ENCODE results near the gene SYNJ2. TPM values are rescaled to one million over a fixed set of nuclear protein-coding genes. Genes with fewer than 3 reads are reported as not detected.

SYNJ2 gene
- total RNA-seq, 1 donor from 2014 or later = 31.8 TPM

- FAIRE-seq (no peak), DNase-seq (ENCODE audit: low read depth) (no peak)
- peaks cover 35% of the 10 kb centered on the region for H3K36me3 ChIP-seq (ENCODE audit: insufficient read depth, low read length)
- TF ChIP-seq CTCF (IDR thresholded peaks at IDR 0.05; ENCODE audit: insufficient read depth, low read depth, low read length) (no peak), EZH2 (IDR thresholded peaks at IDR 0.05; ENCODE audit: insufficient read depth, low read length) (no peak)
- H2AFZ ChIP-seq (ENCODE audit: low read depth, low read length) = no peak overlapping the region
- no peaks in the 10 kb centered on the region for H3K9me3 ChIP-seq (ENCODE audit: insufficient read depth, low read depth, low read length)
- peak overlapping the region; percentile 82 for H3K4me2 ChIP-seq (ENCODE audit: low read length)
- peak overlapping the region; percentile 82 for H3K9ac ChIP-seq (ENCODE audit: low read length)
- Mint-ChIP-seq H3K4me3 (ENCODE audit: unreplicated experiment) (no peak overlapping the region), H3K27ac (ENCODE audit: unreplicated experiment) (peak overlapping the region; percentile 68), H3K27me3 (ENCODE audit: low read depth, unreplicated experiment) (no peaks in the 10 kb centered on the region), H3K4me1 (ENCODE audit: low read depth, unreplicated experiment) (peaks cover 47% of the 10 kb centered on the region), H3K9me3 (ENCODE audit: unreplicated experiment) (no peaks in the 10 kb centered on the region), H3K36me3 (ENCODE audit: low read depth, unreplicated experiment) (peaks cover 17% of the 10 kb centered on the region)
- no peaks in the 10 kb centered on the region for H4K20me1 ChIP-seq (ENCODE audit: insufficient read depth, low read length)
- peaks cover 77% of the 10 kb centered on the region for H3K79me2 ChIP-seq (ENCODE audit: insufficient read depth, low read length)
- H3K4me3 ChIP-seq (ENCODE audit: insufficient read depth, low read depth, low read length) = no peak overlapping the region
- H3K27ac ChIP-seq (ENCODE audit: low read depth, low read length) = peak overlapping the region; percentile 99
- H3K4me1 ChIP-seq (ENCODE audit: insufficient read depth, low read length) = peaks cover 66% of the 10 kb centered on the region
- no peaks in the 10 kb centered on the region for H3K27me3 ChIP-seq (ENCODE audit: insufficient read depth, low read length)
Observed at GRCh38 chr6:158038291-158039177, 56.9 kb downstream of the SYNJ2 start.

GRCh38 chr6:158039178-158039557, 57.5 kb downstream of the SYNJ2 start:
- Histone ChIP-seq H3K4me3 (ENCODE audit: insufficient read depth, low read depth, low read length) (peak overlapping the region; percentile 26), H3K79me2 (ENCODE audit: insufficient read depth, low read length) (peaks cover 77% of the 10 kb centered on the region), H4K20me1 (ENCODE audit: insufficient read depth, low read length) (no peaks in the 10 kb centered on the region), H3K27ac (ENCODE audit: low read depth, low read length) (peak overlapping the region; percentile 99), H3K9me3 (ENCODE audit: insufficient read depth, low read depth, low read length) (no peaks in the 10 kb centered on the region), H3K4me2 (ENCODE audit: low read length) (peak overlapping the region; percentile 82), H3K4me1 (ENCODE audit: insufficient read depth, low read length) (peaks cover 65% of the 10 kb centered on the region), H3K27me3 (ENCODE audit: insufficient read depth, low read length) (no peaks in the 10 kb centered on the region), H3K9ac (ENCODE audit: low read length) (peak overlapping the region; percentile 82), H3K36me3 (ENCODE audit: insufficient read depth, low read length) (peaks cover 36% of the 10 kb centered on the region), H2AFZ (ENCODE audit: low read depth, low read length) (no peak overlapping the region)
- Mint-ChIP-seq H3K4me3 (ENCODE audit: unreplicated experiment) (no peak overlapping the region), H3K27ac (ENCODE audit: unreplicated experiment) (no peak overlapping the region), H3K27me3 (ENCODE audit: low read depth, unreplicated experiment) (no peaks in the 10 kb centered on the region), H3K4me1 (ENCODE audit: low read depth, unreplicated experiment) (peaks cover 53% of the 10 kb centered on the region), H3K9me3 (ENCODE audit: unreplicated experiment) (no peaks in the 10 kb centered on the region), H3K36me3 (ENCODE audit: low read depth, unreplicated experiment) (peaks cover 19% of the 10 kb centered on the region)
- FAIRE-seq = no peak
- peak; percentile 72 for DNase-seq (ENCODE audit: low read depth)
- TF ChIP-seq CTCF (IDR thresholded peaks at IDR 0.05; ENCODE audit: insufficient read depth, low read depth, low read length) (no peak), EZH2 (IDR thresholded peaks at IDR 0.05; ENCODE audit: insufficient read depth, low read length) (no peak)

GRCh38 chr6:158039571-158040050, 57.9 kb downstream of the SYNJ2 start:
- TF ChIP-seq CTCF (IDR thresholded peaks at IDR 0.05; ENCODE audit: insufficient read depth, low read depth, low read length) = no peak
- no peak for TF ChIP-seq EZH2 (IDR thresholded peaks at IDR 0.05; ENCODE audit: insufficient read depth, low read length)
- Histone ChIP-seq H3K36me3 (ENCODE audit: insufficient read depth, low read length) (peaks cover 37% of the 10 kb centered on the region), H2AFZ (ENCODE audit: low read depth, low read length) (no peak overlapping the region), H3K4me2 (ENCODE audit: low read length) (peak overlapping the region; percentile 82), H3K4me1 (ENCODE audit: insufficient read depth, low read length) (peaks cover 62% of the 10 kb centered on the region), H3K27ac (ENCODE audit: low read depth, low read length) (peak overlapping the region; percentile 99), H3K9me3 (ENCODE audit: insufficient read depth, low read depth, low read length) (no peaks in the 10 kb centered on the region), H3K4me3 (ENCODE audit: insufficient read depth, low read depth, low read length) (peak overlapping the region; percentile 26), H3K9ac (ENCODE audit: low read length) (peak overlapping the region; percentile 82), H3K79me2 (ENCODE audit: insufficient read depth, low read length) (peaks cover 77% of the 10 kb centered on the region), H3K27me3 (ENCODE audit: insufficient read depth, low read length) (no peaks in the 10 kb centered on the region), H4K20me1 (ENCODE audit: insufficient read depth, low read length) (no peaks in the 10 kb centered on the region)
- H3K9me3 Mint-ChIP-seq (ENCODE audit: unreplicated experiment) = no peaks in the 10 kb centered on the region
- no peaks in the 10 kb centered on the region for H3K27me3 Mint-ChIP-seq (ENCODE audit: low read depth, unreplicated experiment)
- peak; percentile 87 for DNase-seq (ENCODE audit: low read depth)
- no peak for FAIRE-seq
- no peak overlapping the region for H3K4me3 Mint-ChIP-seq (ENCODE audit: unreplicated experiment)
- H3K36me3 Mint-ChIP-seq (ENCODE audit: low read depth, unreplicated experiment) = peaks cover 20% of the 10 kb centered on the region
- H3K4me1 Mint-ChIP-seq (ENCODE audit: low read depth, unreplicated experiment) = peaks cover 54% of the 10 kb centered on the region
- H3K27ac Mint-ChIP-seq (ENCODE audit: unreplicated experiment) = no peak overlapping the region

All from astrocyte (in vitro differentiated cells and primary cell).